ENCODE measurements around the gene ADAMTS4.

ADAMTS4 gene

GRCh38 chr1:161193561-161194235, 5.2 kb downstream of the ADAMTS4 start:
- DNase-seq: no peak

- DNase-seq: peak; percentile 72
Measured at GRCh38 chr1:161192476-161193465, 6.1 kb downstream of the ADAMTS4 start.

- no peak for DNase-seq
Measured at GRCh38 chr1:161191971-161192370, 6.9 kb downstream of the ADAMTS4 start.

- no peak for DNase-seq
Measured at GRCh38 chr1:161190962-161191521, 7.8 kb downstream of the ADAMTS4 start.

GRCh38 chr1:161189036-161189435, 9.8 kb downstream of the ADAMTS4 start:
- no peak for DNase-seq

- no peak for DNase-seq
Measured at GRCh38 chr1:161188381-161188780, 10.5 kb downstream of the ADAMTS4 start.

GRCh38 chr1:161187311-161187710, 11.5 kb downstream of the ADAMTS4 start:
- no peak for DNase-seq

GRCh38 chr1:161185732-161186311, 13.0 kb downstream of the ADAMTS4 start:
- no peak for DNase-seq

- DNase-seq: peak; percentile 73
Measured at GRCh38 chr1:161185282-161185682, 13.6 kb downstream of the ADAMTS4 start.

GRCh38 chr1:161182214-161182613, 16.6 kb downstream of the ADAMTS4 start:
- DNase-seq: peak; percentile 41

GRCh38 chr1:161180639-161181038, 18.2 kb downstream of the ADAMTS4 start:
- no peak for DNase-seq

- DNase-seq: no peak
Measured at GRCh38 chr1:161179698-161180097, 19.2 kb downstream of the ADAMTS4 start.

- DNase-seq: no peak
Measured at GRCh38 chr1:161177936-161178244, 21.0 kb downstream of the ADAMTS4 start.

- peak; percentile 78 for DNase-seq
Measured at GRCh38 chr1:161177112-161177935, 21.5 kb downstream of the ADAMTS4 start, which contains the start of gene B4GALT3. B4GALT3 (minus strand) TSS chr1:161177507; CDS start chr1:161176060, 1,447 bp downstream.

GRCh38 chr1:161176468-161177111, 22.3 kb downstream of the ADAMTS4 start:
- DNase-seq: no peak

GRCh38 chr1:161175771-161176453, 22.9 kb downstream of the ADAMTS4 start:
- no peak for DNase-seq

GRCh38 chr1:161174911-161175310, 23.9 kb downstream of the ADAMTS4 start:
- no peak for DNase-seq

- DNase-seq: no peak
Measured at GRCh38 chr1:161173711-161174110, 25.1 kb downstream of the ADAMTS4 start.

- peak; percentile 98 for DNase-seq
Measured at GRCh38 chr1:161172776-161173376, 26.0 kb downstream of the ADAMTS4 start.

- no peak for DNase-seq
Measured at GRCh38 chr1:161172349-161172748, 26.5 kb downstream of the ADAMTS4 start.

GRCh38 chr1:161171696-161172095, 27.2 kb downstream of the ADAMTS4 start:
- no peak for DNase-seq

Data from fibroblast of upper back skin (primary cell).